PFSK-1 (cell line): ENCODE measurements around the gene MSI2.
A peak's percentile ranks its signal among the peaks of the same experiment; 100 is the strongest.

Source experiments
- FOXP2 ChIP-seq: optimal IDR thresholded peaks from 2 replicates; pipeline ENCODE3; 2011; ENCODE audit warnings: borderline replicate concordance, control low read depth, inconsistent platforms; ENCODE audit not compliant: insufficient read depth; ENCODE audit errors: extremely low read length, extremely low read depth
- POLR2AphosphoS5 ChIP-seq: IDR thresholded peaks from 2 replicates; pipeline ENCODE4 v1.6.1; 2012; ENCODE audit warnings: low read depth, mild to moderate bottlenecking, control low read depth, low read length, moderate library complexity
- REST ChIP-seq, 2 experiments: IDR thresholded peaks; 2 replicates each; pipeline versions ENCODE4 v1.6.1 to v1.8.0; 2011 to 2012; ENCODE audit warnings: low read depth in 2 of 2, low read length in 2 of 2, control low read depth in 1 of 2, inconsistent platforms in 1 of 2, mild to moderate bottlenecking in 1 of 2, moderate library complexity in 1 of 2; ENCODE audit not compliant: insufficient read depth in 1 of 2
- SIN3A ChIP-seq: IDR thresholded peaks from 2 replicates; pipeline ENCODE4 v1.6.1; 2012; ENCODE audit warnings: mild to moderate bottlenecking, low read length, moderate library complexity, borderline replicate concordance; ENCODE audit not compliant: insufficient read depth
- TAF1 ChIP-seq: IDR thresholded peaks from 2 replicates; pipeline ENCODE4 v1.6.1; 2012; ENCODE audit warnings: low read length, control low read depth, borderline replicate concordance; ENCODE audit not compliant: insufficient read depth

The MSI2 gene

GRCh38 chr17:57544401-57544800 lies 288.1 kb downstream of the MSI2 start:
- TF ChIP-seq TAF1 (no peak), REST (IDR thresholded peaks at IDR 0.05; ENCODE audit: insufficient read depth in 1 of 2, low read depth in 2 of 2, low read length in 2 of 2) (no peak), FOXP2 (no peak), POLR2AphosphoS5 (no peak), SIN3A (no peak)

GRCh38 chr17:57544834-57545463 lies 288.6 kb downstream of the MSI2 start:
- TF ChIP-seq FOXP2 (no peak), REST (IDR thresholded peaks at IDR 0.05; ENCODE audit: insufficient read depth in 1 of 2, low read depth in 2 of 2, low read length in 2 of 2) (no peak), SIN3A (no peak), POLR2AphosphoS5 (no peak), TAF1 (no peak)

- TF ChIP-seq REST (IDR thresholded peaks at IDR 0.05; ENCODE audit: insufficient read depth in 1 of 2, low read depth in 2 of 2, low read length in 2 of 2) (no peak), POLR2AphosphoS5 (no peak), TAF1 (no peak), SIN3A (no peak), FOXP2 (no peak)
Measured at GRCh38 chr17:57545731-57546342, 289.5 kb downstream of the MSI2 start.

GRCh38 chr17:57548421-57549410 lies 292.4 kb downstream of the MSI2 start:
- TF ChIP-seq FOXP2 = peak; percentile 10
- TF ChIP-seq TAF1 = no peak

GRCh38 chr17:57549468-57549867 lies 293.1 kb downstream of the MSI2 start:
- TF ChIP-seq REST (IDR thresholded peaks at IDR 0.05; ENCODE audit: insufficient read depth in 1 of 2, low read depth in 2 of 2, low read length in 2 of 2) (no peak), SIN3A (no peak), POLR2AphosphoS5 (no peak), FOXP2 (no peak), TAF1 (no peak)
